Fibroblast of lung (primary cell): Measurements from ENCODE around the gene ITGB8. TPM values are rescaled to one million over a fixed set of nuclear protein-coding genes. Genes with fewer than 3 reads are reported as not detected.
"Not testable (repeated sequence)": the region's sequence is repeated elsewhere in the genome, so short reads cannot be mapped to it uniquely, and the experiment has no call there.

Source experiments
- DNase-seq, 2 donors: peaks; one replicate each; pipeline versions ENCODE4 v3.0.0 to v3.0.0-alpha.2; 2010; ENCODE audit warnings: low read depth in 2 of 2
- H2AFZ ChIP-seq: 2 replicates; pipeline ENCODE4 v1.5.1; 2012; ENCODE audit warnings: low read length, control low read depth, inconsistent platforms
- H3K27ac ChIP-seq: 2 replicates; pipeline ENCODE4 v1.5.1; 2011; ENCODE audit warnings: low read length, control low read depth; ENCODE audit not compliant: insufficient read depth
- H3K27me3 ChIP-seq: 2 replicates; pipeline ENCODE4 v1.5.1; 2011; ENCODE audit warnings: mild to moderate bottlenecking, low read length; ENCODE audit not compliant: control insufficient read depth, insufficient read depth
- H3K36me3 ChIP-seq: 2 replicates; pipeline ENCODE4 v1.5.1; 2011; ENCODE audit warnings: low read length; ENCODE audit not compliant: control insufficient read depth, insufficient read depth
- H3K4me1 ChIP-seq: 2 replicates; pipeline ENCODE4 v1.5.1; 2011; ENCODE audit warnings: low read length; ENCODE audit not compliant: control insufficient read depth, insufficient read depth; ENCODE audit errors: extremely low read depth
- H3K4me2 ChIP-seq: 2 replicates; pipeline ENCODE4 v1.5.1; 2011; ENCODE audit warnings: low read length, control low read depth; ENCODE audit not compliant: insufficient read depth; ENCODE audit errors: extremely low read depth
- H3K4me3 ChIP-seq, 4 experiments: fragments of 200-600 bp in 1 of 4; sonication (generic) in 1 of 4; replicated peaks in 1 of 4; 2 replicates each; pipeline ENCODE4 v1.5.1; 2011 to 2016; ENCODE audit warnings: low read length in 4 of 4, low read depth in 3 of 4, mild to moderate bottlenecking in 3 of 4, control low read depth in 2 of 4, inconsistent platforms in 1 of 4, mixed read lengths in 1 of 4; ENCODE audit not compliant: insufficient read depth in 1 of 4; ENCODE audit errors: control extremely low read depth in 1 of 4
- H3K79me2 ChIP-seq: 2 replicates; pipeline ENCODE4 v1.5.1; 2012; ENCODE audit warnings: mild to moderate bottlenecking, low read length, inconsistent platforms; ENCODE audit not compliant: control insufficient read depth, insufficient read depth
- H3K9ac ChIP-seq: 2 replicates; pipeline ENCODE4 v1.5.1; 2011; ENCODE audit warnings: mild to moderate bottlenecking, low read length, control low read depth; ENCODE audit not compliant: insufficient read depth
- H3K9me3 ChIP-seq: 2 replicates; pipeline ENCODE4 v1.5.1; 2012; ENCODE audit warnings: low read depth, low read length; ENCODE audit not compliant: control insufficient read depth, insufficient read depth
- H4K20me1 ChIP-seq: 2 replicates; pipeline ENCODE4 v1.5.1; 2011; ENCODE audit warnings: low read length; ENCODE audit not compliant: control insufficient read depth, insufficient read depth; ENCODE audit errors: extremely low read depth
- CTCF ChIP-seq, 2 donors: IDR thresholded peaks in 1 of 2; conservative IDR thresholded peaks in 1 of 2; 1 replicate in 1 of 2; 2 replicates in 1 of 2; pipeline ENCODE4 v1.5.1; 2011 to 2012; ENCODE audit warnings: low read length in 2 of 2, control low read depth in 1 of 2, inconsistent platforms in 1 of 2, low read depth in 1 of 2, mild to moderate bottlenecking in 1 of 2
- EZH2 ChIP-seq: IDR thresholded peaks from 2 replicates; pipeline ENCODE4 v1.5.1; 2012; ENCODE audit warnings: low read length, control low read depth, mild to moderate bottlenecking; ENCODE audit errors: missing control alignments
- polyA plus RNA-seq, 2 donors: library from polyadenylated mRNA; depleted of rRNA in 1 of 2; stranded (reverse) in 1 of 2; unstranded in 1 of 2; fragments of >200 nt; gene quantifications; 2 replicates each; pipeline ENCODE4 v1.2.1, GENCODE V29; 2011 to 2012; ENCODE audit warnings: missing spikeins in 1 of 2
- total RNA-seq: library from RNA; depleted of rRNA; stranded (reverse); fragments of >200 nt; gene quantifications from 2 replicates; pipeline ENCODE4 v1.2.1, GENCODE V29; 2014

Gene ITGB8
- total and polyA plus RNA-seq, 2 donors (not counting 1 experiment from before 2014, with no cell fraction given), result 3.8 to 100 TPM

- TF ChIP-seq EZH2 (no peak), CTCF (conservative IDR thresholded peaks at IDR 0.05 in 1 of 2, IDR thresholded peaks at IDR 0.05 in 1 of 2; ENCODE audit: low read depth in 1 of 2, low read length in 2 of 2) (no peak)
- Histone ChIP-seq H3K9me3 (no peaks in the 10 kb centered on the region), H3K79me2 (no peaks in the 10 kb centered on the region), H3K27ac (no peak overlapping the region), H3K4me3 (no peak overlapping the region), H2AFZ (no peak overlapping the region), H3K4me1 (no peaks in the 10 kb centered on the region), H4K20me1 (no peaks in the 10 kb centered on the region), H3K36me3 (no peaks in the 10 kb centered on the region), H3K27me3 (no peaks in the 10 kb centered on the region), H3K4me2 (no peak overlapping the region), H3K9ac (no peak overlapping the region)
- DNase-seq, result peak in 1 of 2 donors; percentile 78
Measured at GRCh38 chr7:20299145-20299544, 31.6 kb upstream of the ITGB8 start.

- Histone ChIP-seq H3K4me3 (peak overlapping the region in 1 of 4 experiments; percentile 23), H3K27ac (no peak overlapping the region), H4K20me1 (no peaks in the 10 kb centered on the region), H3K9ac (no peak overlapping the region), H3K4me1 (no peaks in the 10 kb centered on the region), H3K79me2 (no peaks in the 10 kb centered on the region), H3K9me3 (no peaks in the 10 kb centered on the region), H3K27me3 (no peaks in the 10 kb centered on the region), H3K4me2 (peak overlapping the region; percentile 51), H3K36me3 (no peaks in the 10 kb centered on the region), H2AFZ (peak overlapping the region; percentile 46)
- no peak for TF ChIP-seq CTCF (conservative IDR thresholded peaks at IDR 0.05 in 1 of 2, IDR thresholded peaks at IDR 0.05 in 1 of 2; ENCODE audit: low read depth in 1 of 2, low read length in 2 of 2)
- no peak for TF ChIP-seq EZH2
- peak; percentile 51 to 59 for DNase-seq
Measured at GRCh38 chr7:20299647-20300312, 30.9 kb upstream of the ITGB8 start.

- no peaks in the 10 kb centered on the region for H3K27me3 ChIP-seq
- H4K20me1 ChIP-seq, result no peaks in the 10 kb centered on the region
- H3K4me1 ChIP-seq, result no peaks in the 10 kb centered on the region
- H3K9ac ChIP-seq, result no peak overlapping the region
- H3K27ac ChIP-seq, result no peak overlapping the region
- no peak for TF ChIP-seq CTCF (conservative IDR thresholded peaks at IDR 0.05 in 1 of 2, IDR thresholded peaks at IDR 0.05 in 1 of 2; ENCODE audit: low read depth in 1 of 2, low read length in 2 of 2)
- no peak for TF ChIP-seq EZH2
- H3K36me3 ChIP-seq, result no peaks in the 10 kb centered on the region
- H3K79me2 ChIP-seq, result no peaks in the 10 kb centered on the region
- no peaks in the 10 kb centered on the region for H3K9me3 ChIP-seq
- peak; percentile 66 to 73 for DNase-seq
- H3K4me2 ChIP-seq, result no peak overlapping the region
- H2AFZ ChIP-seq, result no peak overlapping the region
- H3K4me3 ChIP-seq, result no peak overlapping the region
Measured at GRCh38 chr7:20301311-20301939, 29.3 kb upstream of the ITGB8 start.

- H3K4me3 ChIP-seq, DNase-seq, H2AFZ ChIP-seq, H3K36me3 ChIP-seq, H4K20me1 ChIP-seq, H3K9me3 ChIP-seq, H3K27me3 ChIP-seq, H3K79me2 ChIP-seq, H3K4me2 ChIP-seq, H3K4me1 ChIP-seq, H3K27ac ChIP-seq, H3K9ac ChIP-seq: not testable (repeated sequence)
Measured at GRCh38 chr7:20302300-20302699, 28.4 kb upstream of the ITGB8 start.
